GM19397 (cell line): ENCODE data around the gene ASPG.

Source experiments
- ATAC-seq: cut with Tn5 transposase; IDR thresholded peaks from one replicate; pipeline ENCODE4 v1.9.1; 2021; ENCODE audit warnings: mild to moderate bottlenecking, moderate library complexity; ENCODE audit not compliant: unreplicated experiment

ASPG gene

GRCh38 chr14:104075530-104076151, 9.9 kb upstream of the ASPG start:
- no peak for ATAC-seq

DNA sequence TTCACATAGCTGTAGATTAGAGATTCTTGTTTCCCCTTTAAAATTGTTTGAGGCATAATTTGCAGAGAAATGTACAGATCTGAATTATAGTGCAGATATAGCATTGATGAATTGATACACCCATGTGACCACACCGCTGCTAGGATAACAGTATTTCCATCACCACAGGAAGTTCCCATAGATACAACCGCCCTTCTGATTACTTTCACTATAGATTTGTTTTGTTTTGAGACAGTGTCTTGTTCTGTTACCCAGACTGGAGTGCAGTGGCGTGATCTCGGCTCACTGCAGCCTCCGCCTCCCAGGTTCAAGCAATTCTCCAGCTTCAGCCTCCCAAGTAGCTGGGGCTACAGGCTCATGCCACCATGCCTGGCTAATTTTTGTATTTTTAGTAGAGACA, 8.8 kb upstream of the ASPG start:
- no peak for ATAC-seq

DNA sequence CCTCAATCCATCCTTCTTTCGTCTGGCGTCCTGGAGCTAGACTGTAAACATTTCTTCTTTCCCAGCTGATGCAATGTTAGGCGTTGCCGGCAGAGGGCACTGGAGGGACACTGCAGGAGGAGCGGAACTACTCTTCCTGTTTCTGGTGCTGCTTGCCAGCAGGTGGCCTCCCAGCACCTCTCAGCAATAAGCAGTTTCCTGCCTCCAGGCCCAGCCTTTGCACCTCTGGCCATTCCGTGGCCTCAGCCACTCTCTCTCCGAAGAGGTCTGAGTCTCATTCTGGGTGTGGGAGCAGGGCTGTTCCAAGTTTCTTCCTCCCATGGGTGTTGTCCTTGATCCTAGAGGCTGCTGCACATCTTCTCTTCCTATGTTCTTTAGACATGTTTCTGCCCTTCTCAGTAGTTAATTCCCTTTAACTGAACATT, 7.5 kb upstream of the ASPG start:
- ATAC-seq = no peak

- no peak for ATAC-seq
Measured at GRCh38 chr14:104080376-104081260, 4.9 kb upstream of the ASPG start.

- ATAC-seq = no peak
Measured at GRCh38 chr14:104081261-104081835, 4.2 kb upstream of the ASPG start.

DNA sequence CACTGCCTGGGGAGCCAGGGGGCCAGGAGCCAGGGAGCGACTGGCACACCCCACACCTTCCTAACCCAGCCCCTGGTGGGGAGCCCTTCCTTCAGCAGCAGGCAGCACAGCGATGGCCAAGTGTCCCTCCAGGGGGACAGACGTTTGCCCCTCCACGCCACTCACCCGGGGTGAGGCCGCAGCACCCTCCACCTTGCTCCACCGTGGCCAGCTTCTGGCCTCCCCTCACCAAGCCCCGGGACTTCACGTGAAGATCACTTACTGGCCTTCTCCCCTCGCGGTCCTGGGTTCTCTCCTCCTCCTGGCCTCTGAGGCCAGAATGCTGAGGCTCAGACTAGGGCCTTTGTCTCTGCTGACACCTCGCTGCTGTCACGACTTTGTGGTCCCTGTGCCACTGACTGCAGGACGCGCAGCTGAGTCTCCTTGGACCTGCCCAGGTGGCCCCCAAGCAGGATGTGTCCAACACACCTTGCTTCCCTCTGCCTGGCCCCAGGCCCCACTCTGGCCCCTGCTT, 3.5 kb upstream of the ASPG start:
- ATAC-seq = no peak

GRCh38 chr14:104082807-104083206, 2.7 kb upstream of the ASPG start:
- no peak for ATAC-seq

- no peak for ATAC-seq
Measured at GRCh38 chr14:104084251-104085002, 1.1 kb upstream of the ASPG start.

DNA sequence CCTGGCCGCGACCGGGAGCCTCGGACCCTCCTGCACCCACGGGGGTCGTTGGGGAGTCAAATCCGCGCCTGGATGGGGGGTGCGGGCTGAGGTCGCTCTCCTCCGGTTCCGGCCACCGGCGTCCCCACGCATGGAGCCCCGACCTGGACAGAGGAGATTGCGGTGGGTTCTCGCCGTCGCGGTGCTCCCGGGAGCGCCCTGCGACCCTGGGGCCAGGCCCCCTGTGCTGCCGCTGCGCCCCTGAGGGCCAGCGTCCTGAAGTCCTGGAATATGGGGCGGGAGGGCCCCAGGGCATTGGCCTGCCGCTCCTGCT, 345 bp downstream of the ASPG start:
- ATAC-seq = no peak

DNA sequence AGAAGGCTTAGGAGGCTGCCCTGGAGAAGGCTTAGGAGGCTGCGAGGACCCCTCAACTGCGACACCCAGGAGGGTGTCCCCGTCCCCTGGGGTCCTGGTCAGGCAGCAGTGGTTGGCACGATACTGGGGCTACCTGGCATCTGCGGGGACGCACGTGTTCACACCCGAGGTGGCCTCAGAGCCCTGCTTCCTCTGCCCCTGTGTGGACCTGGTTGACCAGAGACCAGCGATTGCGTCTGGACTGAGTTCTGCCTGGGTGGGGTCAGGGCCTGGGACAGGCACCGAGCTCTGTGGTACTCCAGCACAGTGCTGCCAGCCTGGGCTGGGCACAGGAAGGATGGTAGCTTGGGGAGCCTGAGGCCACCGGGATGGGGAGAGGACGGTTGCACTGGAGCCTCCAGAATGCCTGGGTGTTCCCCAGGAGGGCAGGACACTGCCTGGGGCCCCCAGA, 735 bp downstream of the ASPG start:
- no peak for ATAC-seq

DNA sequence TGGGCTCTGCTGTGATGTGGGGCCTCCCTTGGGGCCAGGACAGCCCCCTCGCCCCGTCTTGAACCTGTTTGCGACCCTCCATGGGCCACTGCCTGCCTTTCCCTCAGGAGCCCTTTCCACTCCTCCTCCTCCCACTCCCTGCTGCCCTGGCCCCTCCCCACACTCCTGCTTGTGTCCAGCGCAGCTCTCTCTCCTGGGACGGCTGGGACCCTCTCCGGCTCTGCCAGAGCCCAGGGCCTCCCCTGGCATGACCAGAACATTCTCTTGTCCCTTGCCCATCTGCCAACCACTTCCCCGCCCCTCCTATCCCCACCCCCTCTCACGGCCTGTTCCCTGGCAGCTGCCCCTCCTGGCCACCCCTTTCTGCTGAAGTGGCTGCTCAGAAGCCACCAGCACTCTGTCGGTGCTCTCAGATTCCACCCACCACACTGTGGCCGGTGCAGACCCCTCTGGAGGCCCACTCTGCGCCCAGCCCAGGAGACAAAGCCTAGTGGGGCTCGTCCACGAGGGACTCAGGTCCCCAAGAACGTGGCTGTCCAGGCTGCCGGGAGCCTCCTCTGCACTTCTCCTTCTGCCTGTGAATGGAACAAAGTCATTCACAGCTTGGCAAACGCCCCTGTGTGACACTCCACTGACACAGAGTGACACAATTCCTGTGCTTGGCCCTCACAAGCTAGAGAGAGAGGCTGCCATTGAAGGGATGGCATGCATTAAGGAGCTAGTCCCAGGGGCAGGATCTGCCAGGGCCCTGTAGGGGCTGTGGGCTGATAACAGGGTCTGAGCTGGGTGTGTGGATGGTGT, 1.4 kb downstream of the ASPG start:
- ATAC-seq = no peak

DNA sequence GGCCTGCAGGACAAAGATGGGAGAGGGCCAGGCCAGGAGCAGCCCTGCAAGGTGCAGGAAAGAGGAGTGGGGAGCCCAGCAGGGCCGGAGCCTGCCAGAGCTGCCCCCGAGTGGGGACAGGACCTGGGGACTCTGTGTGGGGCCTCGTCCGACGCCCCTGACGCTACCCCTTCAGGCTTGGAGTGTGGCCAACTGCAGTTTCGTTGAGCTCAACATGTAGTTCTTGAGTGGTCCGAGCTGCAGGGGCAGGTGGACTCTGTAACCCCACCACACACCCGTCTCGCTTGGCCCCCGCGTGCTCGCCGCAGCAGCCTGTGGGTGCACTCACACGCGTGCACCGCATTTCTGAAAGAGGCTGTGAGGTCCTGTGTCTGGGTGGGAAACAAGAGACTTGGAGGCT, 2.0 kb downstream of the ASPG start:
- ATAC-seq = no peak

- no peak for ATAC-seq
Measured at GRCh38 chr14:104087981-104088850, 2.7 kb downstream of the ASPG start.

DNA sequence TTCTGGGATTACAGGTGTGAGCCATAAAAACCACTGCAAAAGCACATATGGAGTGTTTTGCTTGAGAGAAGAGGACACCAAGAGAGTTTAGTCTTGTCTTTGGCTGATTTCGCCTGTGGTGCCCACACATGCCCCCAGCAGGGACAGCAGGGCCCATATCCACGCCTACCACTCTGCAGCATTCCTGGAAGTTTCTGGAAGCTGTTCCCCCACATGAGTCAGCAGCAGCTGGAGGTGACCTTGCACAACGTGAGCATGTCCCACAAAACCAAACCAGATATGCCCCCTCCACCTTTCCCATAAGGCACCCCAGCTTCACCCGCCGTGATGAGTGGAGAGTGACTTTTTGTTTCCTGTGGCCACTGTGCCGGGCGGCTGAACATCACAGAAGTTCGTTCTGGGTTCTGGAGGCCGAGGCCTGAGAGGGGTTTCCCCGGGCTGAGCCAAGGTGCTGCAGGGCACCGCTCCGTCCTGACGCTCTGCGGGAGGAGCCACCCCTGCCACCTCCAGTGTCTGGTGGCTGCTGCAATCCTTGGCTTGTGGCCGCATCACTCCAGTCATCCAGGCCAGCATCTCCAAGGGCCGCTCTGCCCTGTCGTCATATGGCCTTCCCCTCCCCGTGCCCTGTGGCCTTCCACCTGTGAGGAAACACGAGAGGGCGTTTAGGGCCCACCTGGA, 4.7 kb downstream of the ASPG start:
- ATAC-seq = no peak

GRCh38 chr14:104091061-104091926, 5.8 kb downstream of the ASPG start:
- ATAC-seq = no peak

DNA sequence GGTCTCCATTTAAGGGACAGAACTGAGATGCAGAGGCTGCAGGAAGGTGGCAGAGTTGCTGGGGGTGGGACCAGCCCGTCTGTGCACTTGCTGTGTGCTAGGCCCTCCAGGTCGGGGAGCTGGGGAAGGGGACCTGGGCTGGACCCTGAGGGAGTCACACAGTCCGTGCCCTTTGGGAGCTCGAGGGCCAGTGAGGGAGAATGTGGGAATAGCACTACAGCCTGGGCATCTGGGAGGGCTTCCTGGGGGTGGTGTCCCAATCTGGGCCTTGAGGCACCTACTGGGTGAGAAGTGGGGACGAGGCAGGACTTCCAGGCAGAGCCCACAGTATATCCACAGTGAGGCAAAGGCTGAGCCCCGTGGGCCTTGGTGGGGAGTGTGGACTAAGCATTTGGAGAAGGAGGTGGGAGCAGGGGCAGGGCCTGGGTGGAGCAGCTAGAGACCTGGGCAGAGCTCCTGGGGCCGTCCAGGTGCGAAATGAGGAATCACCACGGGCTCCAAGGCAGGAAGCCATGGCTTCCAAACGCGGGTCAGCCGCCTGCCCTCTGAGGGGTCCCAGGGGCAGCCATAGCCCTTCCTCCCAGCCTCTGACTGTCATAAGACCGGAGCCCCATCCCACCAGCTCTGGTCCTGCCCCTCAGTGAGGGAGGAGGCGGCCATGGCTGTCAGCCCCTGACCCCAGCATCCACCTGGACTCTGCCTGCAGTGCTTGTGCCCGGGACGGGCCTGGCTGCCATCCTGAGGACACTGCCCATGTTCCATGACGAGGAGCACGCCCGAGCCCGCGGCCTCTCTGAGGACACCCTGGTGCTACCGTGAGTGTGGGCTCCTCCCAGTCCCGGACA, 6.6 kb downstream of the ASPG start:
- no peak for ATAC-seq

DNA sequence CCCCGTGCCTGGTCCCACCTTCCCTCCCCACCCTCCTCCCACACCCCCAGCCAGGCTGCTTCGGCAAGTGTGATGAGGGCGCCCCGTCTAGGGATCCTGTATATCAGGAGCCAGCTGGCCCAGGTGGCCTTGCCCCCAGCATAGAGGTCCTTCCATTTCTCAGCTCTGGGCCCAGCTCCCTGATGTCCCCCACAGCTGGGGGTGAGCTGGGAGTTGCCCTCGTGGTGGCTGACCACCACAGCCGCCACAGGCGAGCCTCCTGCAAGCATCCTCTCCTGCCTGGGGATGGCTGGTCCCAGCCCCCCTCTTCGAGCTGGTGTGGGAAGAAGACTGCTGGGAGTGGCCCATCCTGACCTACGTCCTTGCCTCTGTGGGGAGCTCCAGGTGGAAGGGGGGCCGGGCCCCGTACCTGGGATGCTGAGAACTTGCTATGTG, 7.4 kb downstream of the ASPG start:
- no peak for ATAC-seq
